Osteoblast (primary cell): Measurements from ENCODE around the gene AUTS2. TPM values are rescaled to one million over a fixed set of nuclear protein-coding genes. Genes with fewer than 3 reads are reported as not detected.

Source experiments
- DNase-seq: peaks from one replicate; pipeline ENCODE4 v3.0.0; 2011; ENCODE audit warnings: low spot score, mixed read lengths; ENCODE audit not compliant: insufficient read length; ENCODE audit errors: missing footprints
- H2AFZ ChIP-seq: 2 replicates; pipeline ENCODE4 v1.6.0; 2011; ENCODE audit warnings: mild to moderate bottlenecking, low read length
- H3K27ac ChIP-seq: 2 replicates; pipeline ENCODE4 v1.5.1; 2011; ENCODE audit warnings: mild to moderate bottlenecking, low read depth, low read length, moderate library complexity
- H3K27me3 ChIP-seq: 2 replicates; pipeline ENCODE4 v1.6.0; 2012; ENCODE audit warnings: mild to moderate bottlenecking, control low read depth, inconsistent platforms, low read length, moderate library complexity; ENCODE audit not compliant: insufficient read depth
- H3K36me3 ChIP-seq: 2 replicates; pipeline ENCODE4 v1.5.1; 2011; ENCODE audit warnings: mild to moderate bottlenecking, low read length, control low read depth, moderate library complexity; ENCODE audit not compliant: insufficient read depth
- H3K4me1 ChIP-seq: 2 replicates; pipeline ENCODE4 v1.5.1; 2011; ENCODE audit warnings: mild to moderate bottlenecking, low read length, control low read depth, moderate library complexity; ENCODE audit not compliant: insufficient read depth
- H3K4me2 ChIP-seq: 2 replicates; pipeline ENCODE4 v1.6.0; 2011; ENCODE audit warnings: mild to moderate bottlenecking, low read length; ENCODE audit not compliant: insufficient read depth
- H3K4me3 ChIP-seq: fragments of 200-600 bp; sonication (generic); 3 replicates; pipeline ENCODE4 v1.5.1; 2012; ENCODE audit warnings: mild to moderate bottlenecking, low read length, inconsistent platforms; ENCODE audit not compliant: insufficient read depth
- H3K79me2 ChIP-seq: 2 replicates; pipeline ENCODE4 v1.6.0; 2012; ENCODE audit warnings: mild to moderate bottlenecking, low read length, control low read depth, inconsistent platforms; ENCODE audit not compliant: insufficient read depth
- H3K9me3 ChIP-seq: 2 replicates; pipeline ENCODE4 v1.5.1; 2011; ENCODE audit warnings: low read depth, low read length, control low read depth
- H4K20me1 ChIP-seq: 2 replicates; pipeline ENCODE4 v1.6.0; 2012; ENCODE audit warnings: mild to moderate bottlenecking, low read length, control low read depth; ENCODE audit not compliant: insufficient read depth
- CTCF ChIP-seq: IDR thresholded peaks from 2 replicates; pipeline ENCODE4 v1.5.1; 2011; ENCODE audit warnings: mild to moderate bottlenecking, low read depth, low read length, moderate library complexity; ENCODE audit errors: extremely low read depth
- total RNA-seq: library from RNA; depleted of rRNA; stranded (reverse); fragments of >200 nt; gene quantifications from 2 replicates; pipeline ENCODE4 v1.2.3, GENCODE V29; 2012

AUTS2 gene
- total RNA-seq, 1 donor, result 15.2 TPM

GRCh38 chr7:70303780-70304179 is 705.5 kb downstream of the AUTS2 start:
- no peak for TF ChIP-seq CTCF
- Histone ChIP-seq H2AFZ (no peak overlapping the region), H4K20me1 (no peaks in the 10 kb centered on the region), H3K4me2 (no peak overlapping the region), H3K79me2 (no peaks in the 10 kb centered on the region), H3K27ac (no peak overlapping the region), H3K4me3 (no peak overlapping the region), H3K4me1 (no peaks in the 10 kb centered on the region), H3K9me3 (no peaks in the 10 kb centered on the region), H3K27me3 (no peaks in the 10 kb centered on the region), H3K36me3 (no peaks in the 10 kb centered on the region)
- no peak for DNase-seq

GRCh38 chr7:70306173-70306572 is 707.9 kb downstream of the AUTS2 start:
- H2AFZ ChIP-seq, result no peak overlapping the region
- H3K79me2 ChIP-seq, result no peaks in the 10 kb centered on the region
- no peaks in the 10 kb centered on the region for H3K36me3 ChIP-seq
- no peak overlapping the region for H3K27ac ChIP-seq
- no peaks in the 10 kb centered on the region for H3K27me3 ChIP-seq
- no peaks in the 10 kb centered on the region for H4K20me1 ChIP-seq
- TF ChIP-seq CTCF, result no peak
- no peak for DNase-seq
- no peak overlapping the region for H3K4me3 ChIP-seq
- H3K4me1 ChIP-seq, result no peaks in the 10 kb centered on the region
- H3K9me3 ChIP-seq, result no peaks in the 10 kb centered on the region
- no peak overlapping the region for H3K4me2 ChIP-seq

GRCh38 chr7:70307544-70308106 is 709.4 kb downstream of the AUTS2 start:
- Histone ChIP-seq H3K4me2 (no peak overlapping the region), H3K4me1 (no peaks in the 10 kb centered on the region), H3K36me3 (no peaks in the 10 kb centered on the region), H3K27me3 (no peaks in the 10 kb centered on the region), H3K4me3 (no peak overlapping the region), H3K9me3 (no peaks in the 10 kb centered on the region), H3K79me2 (no peaks in the 10 kb centered on the region), H2AFZ (no peak overlapping the region), H4K20me1 (no peaks in the 10 kb centered on the region), H3K27ac (no peak overlapping the region)
- no peak for DNase-seq
- TF ChIP-seq CTCF, result no peak

- H3K27ac ChIP-seq, result no peak overlapping the region
- DNase-seq, result no peak
- no peaks in the 10 kb centered on the region for H3K79me2 ChIP-seq
- no peak overlapping the region for H3K4me3 ChIP-seq
- no peaks in the 10 kb centered on the region for H3K36me3 ChIP-seq
- TF ChIP-seq CTCF, result no peak
- H3K27me3 ChIP-seq, result no peaks in the 10 kb centered on the region
- no peak overlapping the region for H2AFZ ChIP-seq
- no peaks in the 10 kb centered on the region for H4K20me1 ChIP-seq
- H3K4me1 ChIP-seq, result peaks cover 2% of the 10 kb centered on the region
- no peak overlapping the region for H3K4me2 ChIP-seq
- no peaks in the 10 kb centered on the region for H3K9me3 ChIP-seq
Measured at GRCh38 chr7:70312336-70312735, 714.1 kb downstream of the AUTS2 start.
